MM.1S (cell line): ENCODE data around the gene PTP4A2.
"Not testable (repeated sequence)": the region's sequence is repeated elsewhere in the genome, so short reads cannot be mapped to it uniquely, and the experiment has no call there.

Experiments
- DNase-seq: peaks from one replicate; pipeline ENCODE4 v3.0.0-alpha.2; 2015
- H2AFZ ChIP-seq: fragments of 300-600 bp; sonication (generic); 2 replicates; pipeline ENCODE4 v1.6.0; 2016; ENCODE audit warnings: antibody characterized with exemption, low read length
- H3F3A ChIP-seq: fragments of 300-600 bp; sonication (generic); 2 replicates; pipeline ENCODE4 v1.6.1; 2016; ENCODE audit warnings: mild to moderate bottlenecking, antibody characterized with exemption, low read length, moderate library complexity, mixed read lengths; ENCODE audit not compliant: insufficient read depth
- H3K27ac ChIP-seq: fragments of 300-600 bp; sonication (generic); 2 replicates; pipeline ENCODE4 v1.5.1; 2016; ENCODE audit warnings: mild to moderate bottlenecking, low read length
- H3K27me3 ChIP-seq: fragments of 300-600 bp; sonication (generic); replicated peaks from 2 replicates; pipeline ENCODE4 v1.6.0; 2016; ENCODE audit warnings: low read length; ENCODE audit not compliant: insufficient read depth
- H3K36me3 ChIP-seq: fragments of 300-600 bp; sonication (generic); replicated peaks from 2 replicates; pipeline ENCODE4 v1.6.1; 2016; ENCODE audit warnings: mild to moderate bottlenecking, low read length, mixed read lengths; ENCODE audit not compliant: insufficient read depth
- H3K4me1 ChIP-seq: fragments of 300-600 bp; sonication (generic); 2 replicates; pipeline ENCODE4 v1.6.1; 2016; ENCODE audit warnings: low read length, mixed read lengths
- H3K4me2 ChIP-seq: fragments of 300-600 bp; sonication (generic); 2 replicates; pipeline ENCODE4 v1.6.0; 2016; ENCODE audit warnings: low read depth, low read length
- H3K4me3 ChIP-seq: fragments of 300-600 bp; sonication (generic); 2 replicates; pipeline ENCODE4 v1.5.1; 2016; ENCODE audit warnings: low read length, mixed read lengths
- H3K79me2 ChIP-seq: fragments of 300-600 bp; sonication (generic); 2 replicates; pipeline ENCODE4 v1.6.1; 2016; ENCODE audit warnings: mixed run types, low read length, mixed read lengths
- H3K9ac ChIP-seq: fragments of 300-600 bp; sonication (generic); 2 replicates; pipeline ENCODE4 v1.6.1; 2016; ENCODE audit warnings: low read length, mixed read lengths
- H3K9me2 ChIP-seq: fragments of 300-600 bp; sonication (generic); replicated peaks from 2 replicates; pipeline ENCODE4 v1.6.1; 2016; ENCODE audit warnings: mild to moderate bottlenecking, low read length, mixed read lengths; ENCODE audit not compliant: insufficient read depth
- H3K9me3 ChIP-seq: fragments of 300-600 bp; sonication (generic); replicated peaks from 2 replicates; pipeline ENCODE4 v1.6.1; 2016; ENCODE audit warnings: mild to moderate bottlenecking, low read length, mixed read lengths; ENCODE audit not compliant: insufficient read depth
- H4K20me1 ChIP-seq: fragments of 300-600 bp; sonication (generic); 2 replicates; pipeline ENCODE4 v1.6.1; 2016; ENCODE audit warnings: mild to moderate bottlenecking, low read length, moderate library complexity, mixed read lengths; ENCODE audit not compliant: insufficient read depth
- EZH2 ChIP-seq: fragments of 300-600 bp; sonication (generic); optimal IDR thresholded peaks from 2 replicates; pipeline ENCODE3; 2017; ENCODE audit warnings: low read depth, mild to moderate bottlenecking, antibody characterized with exemption, low read length, mixed read lengths
- EZH2phosphoT487 ChIP-seq: fragments of 300-600 bp; sonication (generic); IDR thresholded peaks from 2 replicates; pipeline ENCODE4 v1.6.1; 2018; ENCODE audit warnings: antibody characterized with exemption, low read length
- TF ChIP-seq, protein P1 (sequence below): fragments of 300-600 bp; sonication (generic); IDR thresholded peaks from 2 replicates; pipeline ENCODE4 v1.5.1; 2016; ENCODE audit warnings: antibody characterized with exemption, low read length, mixed read lengths

Gene PTP4A2

GRCh38 chr1:31949862-31950261 lies 11.7 kb upstream of the PTP4A2 start:
- Histone ChIP-seq H3K27ac (no peak overlapping the region), H2AFZ (no peak overlapping the region), H3K9me3 (no peaks in the 10 kb centered on the region), H3K36me3 (no peaks in the 10 kb centered on the region), H3K27me3 (no peaks in the 10 kb centered on the region), H3K9ac (no peak overlapping the region), H3K4me1 (peaks cover 15% of the 10 kb centered on the region), H3K4me2 (no peak overlapping the region), H3K4me3 (no peak overlapping the region), H3F3A (0 out of 2 replicates have a peak, but pooled peaks cover 2% of the 10 kb centered on the region), H3K9me2 (no peaks in the 10 kb centered on the region), H4K20me1 (no peaks in the 10 kb centered on the region), H3K79me2 (no peaks in the 10 kb centered on the region)
- TF ChIP-seq EZH2, result no peak
- TF ChIP-seq, protein P1, sequence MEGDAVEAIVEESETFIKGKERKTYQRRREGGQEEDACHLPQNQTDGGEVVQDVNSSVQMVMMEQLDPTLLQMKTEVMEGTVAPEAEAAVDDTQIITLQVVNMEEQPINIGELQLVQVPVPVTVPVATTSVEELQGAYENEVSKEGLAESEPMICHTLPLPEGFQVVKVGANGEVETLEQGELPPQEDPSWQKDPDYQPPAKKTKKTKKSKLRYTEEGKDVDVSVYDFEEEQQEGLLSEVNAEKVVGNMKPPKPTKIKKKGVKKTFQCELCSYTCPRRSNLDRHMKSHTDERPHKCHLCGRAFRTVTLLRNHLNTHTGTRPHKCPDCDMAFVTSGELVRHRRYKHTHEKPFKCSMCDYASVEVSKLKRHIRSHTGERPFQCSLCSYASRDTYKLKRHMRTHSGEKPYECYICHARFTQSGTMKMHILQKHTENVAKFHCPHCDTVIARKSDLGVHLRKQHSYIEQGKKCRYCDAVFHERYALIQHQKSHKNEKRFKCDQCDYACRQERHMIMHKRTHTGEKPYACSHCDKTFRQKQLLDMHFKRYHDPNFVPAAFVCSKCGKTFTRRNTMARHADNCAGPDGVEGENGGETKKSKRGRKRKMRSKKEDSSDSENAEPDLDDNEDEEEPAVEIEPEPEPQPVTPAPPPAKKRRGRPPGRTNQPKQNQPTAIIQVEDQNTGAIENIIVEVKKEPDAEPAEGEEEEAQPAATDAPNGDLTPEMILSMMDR, result no peak
- no peak for TF ChIP-seq EZH2phosphoT487
- DNase-seq, result no peak

DNA sequence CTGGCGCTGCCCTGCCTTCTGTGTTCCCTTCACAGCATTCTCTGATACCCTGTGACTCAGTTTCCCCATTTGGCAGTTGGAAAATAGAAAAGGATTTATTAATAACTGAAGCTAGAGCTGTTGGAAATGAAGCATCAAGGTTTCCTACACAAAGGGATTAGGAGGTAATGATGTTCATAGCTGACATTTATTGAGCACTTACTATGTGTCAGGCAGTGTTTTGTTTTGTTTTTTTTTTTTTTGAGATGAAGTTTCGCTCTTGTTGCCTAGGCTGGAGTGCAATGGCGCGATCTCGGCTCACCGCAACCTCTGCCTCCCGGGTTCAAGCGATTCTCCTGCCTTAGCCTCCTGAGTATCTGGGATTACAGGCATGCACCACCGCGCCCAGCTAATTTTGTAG lies 7.5 kb upstream of the PTP4A2 start:
- not testable (repeated sequence) for H4K20me1 ChIP-seq, H3F3A ChIP-seq, H3K36me3 ChIP-seq, H3K9me2 ChIP-seq, H3K4me1 ChIP-seq, H3K9me3 ChIP-seq, H3K9ac ChIP-seq, H3K79me2 ChIP-seq, H3K4me2 ChIP-seq, H2AFZ ChIP-seq, H3K4me3 ChIP-seq, H3K27me3 ChIP-seq, H3K27ac ChIP-seq, DNase-seq

DNA sequence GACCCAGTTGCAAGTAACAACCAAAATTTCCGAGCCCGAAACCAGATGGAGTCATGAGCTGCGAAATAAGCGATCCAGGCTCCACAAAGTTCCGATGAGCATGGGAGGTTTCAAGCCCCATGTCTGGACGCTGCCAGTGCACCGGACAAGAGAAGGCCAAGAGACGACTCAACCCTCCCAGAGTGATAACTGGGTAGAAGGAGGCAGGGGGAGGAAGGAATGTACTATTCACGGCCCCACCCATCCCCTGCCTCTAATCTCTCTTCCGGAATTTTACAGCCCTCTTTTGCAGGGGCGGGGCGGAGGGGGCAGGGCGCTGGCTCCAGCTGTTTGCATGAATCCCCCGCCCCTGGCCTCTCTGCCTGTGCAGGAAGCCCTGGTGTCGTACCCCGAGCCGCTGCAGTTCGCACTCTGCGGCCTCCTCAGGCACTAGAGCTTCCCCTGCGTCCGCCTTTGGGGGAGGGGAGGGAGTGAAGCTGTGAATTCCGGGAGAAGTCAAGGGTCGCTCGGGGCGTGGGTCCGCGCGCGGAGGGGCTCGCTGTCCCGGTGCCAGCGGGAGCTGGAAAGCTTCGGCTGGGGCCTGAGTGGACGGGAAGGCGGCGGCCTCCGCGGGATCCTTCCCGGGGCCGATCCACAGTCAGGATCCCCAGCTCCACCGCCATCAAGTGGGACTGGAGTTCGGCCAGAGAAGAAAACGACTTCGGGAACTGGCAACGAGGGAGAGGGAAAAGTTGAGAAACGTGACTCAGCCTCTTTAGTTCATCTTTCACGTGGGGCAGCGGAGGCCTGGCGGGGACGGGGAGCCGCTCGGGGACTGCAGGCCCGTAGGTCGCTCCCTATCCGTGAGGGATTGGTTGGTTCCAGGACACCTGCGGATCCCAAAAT lies 6.3 kb upstream of the PTP4A2 start:
- no peaks in the 10 kb centered on the region for H3K79me2 ChIP-seq
- H3K27me3 ChIP-seq, result no peaks in the 10 kb centered on the region
- TF ChIP-seq, protein P1, result no peak
- TF ChIP-seq EZH2phosphoT487 (no peak), EZH2 (no peak)
- no peak overlapping the region for H3K9ac ChIP-seq
- no peaks in the 10 kb centered on the region for H3K9me2 ChIP-seq
- peaks cover 6% of the 10 kb centered on the region for H3F3A ChIP-seq
- H2AFZ ChIP-seq, result no peak overlapping the region
- H3K4me1 ChIP-seq, result no peaks in the 10 kb centered on the region
- no peaks in the 10 kb centered on the region for H3K9me3 ChIP-seq
- no peak for DNase-seq
- no peaks in the 10 kb centered on the region for H3K36me3 ChIP-seq
- no peak overlapping the region for H3K4me2 ChIP-seq
- H4K20me1 ChIP-seq, result no peaks in the 10 kb centered on the region
- H3K27ac ChIP-seq, result no peak overlapping the region
- H3K4me3 ChIP-seq, result no peak overlapping the region

DNA sequence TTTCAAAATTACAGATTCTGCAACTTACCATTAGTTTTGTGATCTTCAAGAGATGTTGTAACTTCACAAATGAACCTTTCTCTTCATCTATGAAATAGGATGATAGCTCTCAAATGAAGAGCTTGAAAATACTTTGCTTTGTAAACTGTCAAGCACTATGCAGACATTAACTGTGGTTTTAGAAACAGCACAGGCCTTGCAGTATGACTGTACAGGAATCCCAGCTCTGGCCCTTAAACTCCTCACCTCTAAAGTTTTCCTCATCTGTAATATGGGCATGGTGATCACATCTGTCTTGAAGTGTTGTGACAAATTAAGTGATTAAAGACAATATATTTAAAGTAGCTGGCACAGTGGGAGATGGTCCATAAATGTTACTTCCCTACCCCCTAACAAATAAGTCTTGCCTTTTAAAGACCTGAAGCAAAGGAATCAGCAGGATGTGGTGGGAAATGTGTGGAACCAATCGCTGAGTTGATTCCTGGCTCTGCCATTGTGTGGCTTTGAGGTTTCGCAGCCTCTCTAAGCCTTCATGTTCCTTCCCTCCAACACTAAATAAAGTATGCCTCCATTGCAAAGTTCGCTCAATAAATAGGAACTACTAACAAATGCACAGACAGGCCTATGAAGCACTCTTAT lies 5.5 kb upstream of the PTP4A2 start:
- Histone ChIP-seq H2AFZ (no peak overlapping the region), H3K36me3 (no peaks in the 10 kb centered on the region), H3K27ac (no peak overlapping the region), H4K20me1 (no peaks in the 10 kb centered on the region), H3K4me2 (no peak overlapping the region), H3K79me2 (no peaks in the 10 kb centered on the region), H3K4me1 (peaks cover 1% of the 10 kb centered on the region; the same call in 1 of the 2 replicates), H3K9me2 (no peaks in the 10 kb centered on the region), H3K9me3 (no peaks in the 10 kb centered on the region), H3F3A (peaks cover 13% of the 10 kb centered on the region), H3K27me3 (no peaks in the 10 kb centered on the region), H3K4me3 (no peak overlapping the region), H3K9ac (no peak overlapping the region)
- TF ChIP-seq EZH2phosphoT487 (no peak), EZH2 (no peak)
- TF ChIP-seq, protein P1, result no peak
- DNase-seq, result no peak

- DNase-seq, H3K36me3 ChIP-seq, H4K20me1 ChIP-seq, H3K79me2 ChIP-seq, H2AFZ ChIP-seq, H3K4me1 ChIP-seq, H3K9ac ChIP-seq, H3K9me2 ChIP-seq, H3K27ac ChIP-seq, H3K9me3 ChIP-seq, H3K4me3 ChIP-seq, H3K4me2 ChIP-seq, H3K27me3 ChIP-seq: not testable (repeated sequence)
- H3F3A ChIP-seq, result peaks cover 19% of the 10 kb centered on the region
These were observed 3.9 kb upstream of the PTP4A2 start for GRCh38 chr1:31942061-31942460.
